Head of caudate nucleus (tissue), 42 donors: Measurements from ENCODE around the gene STMND1.
"Not testable (repeated sequence)": the region's sequence is repeated elsewhere in the genome, so short reads cannot be mapped to it uniquely, and the experiment has no call there.

ENCODE experiments used
- DNase-seq, 42 donors: peaks; one replicate each; pipeline versions ENCODE4 v3.0.0 to v3.0.0-alpha.2; 2020 to 2021; ENCODE audit warnings: mixed read lengths in 7 of 42
- intact Hi-C: fragments of 100-400 bp; cut with DNase I; formaldehyde crosslinking; loops from one replicate; pipeline ENCODE4 v1.15.0; 2022

Gene STMND1

DNA sequence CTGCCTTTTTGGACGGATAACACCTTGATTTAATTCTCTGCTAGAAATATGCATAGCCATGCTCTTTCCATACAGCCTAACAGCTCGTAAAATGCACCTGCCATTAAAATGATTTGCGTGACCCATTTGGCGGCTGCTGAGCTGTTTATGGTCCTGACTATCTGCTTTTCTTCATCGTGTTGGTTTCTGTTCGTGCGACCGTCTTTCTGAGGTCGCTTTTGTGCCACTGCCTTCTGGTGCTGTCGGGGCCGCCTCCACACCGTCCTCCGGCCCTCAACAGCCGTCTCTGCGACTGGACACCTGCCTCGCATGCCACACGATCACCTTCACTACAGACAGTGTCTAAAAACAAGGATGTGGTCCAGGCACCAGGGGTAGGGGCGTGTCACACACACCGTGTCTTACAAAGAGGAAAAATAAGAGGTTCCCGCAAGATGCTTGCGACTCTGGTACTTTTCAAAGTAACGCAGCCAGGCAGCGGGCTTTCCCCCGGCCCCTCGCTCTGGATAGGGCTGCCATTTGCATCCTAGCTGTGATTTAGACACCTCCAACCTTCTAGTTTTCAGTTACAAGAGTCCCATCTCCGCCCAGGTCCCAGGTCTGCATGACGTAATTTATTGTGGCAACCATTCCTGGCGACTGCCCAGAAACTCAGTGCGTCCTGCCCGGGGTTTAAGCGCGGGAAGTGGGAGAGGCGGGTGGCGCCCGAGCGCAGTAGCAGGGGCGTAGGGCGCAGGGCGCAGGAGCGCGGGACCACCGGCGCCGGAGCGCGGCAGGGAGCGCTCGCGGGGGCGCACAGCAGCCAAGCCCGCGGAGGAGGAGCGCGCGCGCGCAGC, at the start of gene STMND1:
STMND1 (plus strand) TSS at position 629 of the 836 bp plus-strand sequence. CDS start 208 bp downstream, outside the sequence.
- peak in 27 of 42 donors; percentile 12 to 57 (median 31) for DNase-seq
- intact Hi-C loops: loop anchor here (10.0 kb wide), 1 partner anchor 1183 kb away; no protein-coding TSS in a partner anchor

DNA sequence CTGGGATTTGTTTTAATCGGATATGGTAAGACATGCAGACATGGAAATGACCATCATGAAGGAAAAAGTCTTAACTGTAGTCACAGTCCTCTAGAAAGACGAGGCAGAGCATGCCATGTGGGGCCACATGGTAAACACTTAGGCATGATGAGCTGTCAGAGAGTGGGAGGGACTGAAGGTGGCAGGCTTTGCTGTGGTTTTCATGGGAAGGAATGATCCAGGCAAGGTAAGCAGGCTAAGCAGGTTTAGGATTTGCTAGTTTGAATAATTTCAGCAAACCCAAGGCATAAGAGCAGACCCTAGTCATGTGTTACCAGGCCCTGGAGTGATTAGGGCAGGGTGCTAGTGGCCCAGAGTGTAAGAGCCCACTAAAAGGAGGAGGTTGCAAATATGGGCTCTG, 47.2 kb upstream of the STMND1 start:
- intact Hi-C loops: no loop called here
- peak in 1 of 42 donors; percentile 8 for DNase-seq

DNA sequence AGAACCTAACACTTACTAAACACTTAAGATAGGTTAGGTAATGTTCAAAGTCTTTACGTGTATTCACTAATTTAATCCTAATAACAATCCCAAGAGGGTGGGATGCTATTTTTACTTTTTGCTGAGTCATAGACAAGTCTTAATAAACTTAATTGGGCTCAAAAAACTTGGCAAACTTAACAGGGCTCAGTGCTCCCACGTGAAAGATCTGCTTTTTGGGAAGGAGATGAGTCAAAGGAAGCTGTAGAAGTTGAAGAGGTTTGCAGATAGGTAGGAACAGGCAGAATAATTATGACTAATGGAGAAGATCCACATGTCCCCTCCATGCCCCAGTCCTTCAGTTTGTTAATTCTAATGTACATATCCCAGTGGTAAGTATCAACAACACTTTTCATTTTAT, 44.5 kb upstream of the STMND1 start:
- intact Hi-C loops: no loop called here
- peak in 24 of 42 donors; percentile 12 to 77 (median 36) for DNase-seq

DNA sequence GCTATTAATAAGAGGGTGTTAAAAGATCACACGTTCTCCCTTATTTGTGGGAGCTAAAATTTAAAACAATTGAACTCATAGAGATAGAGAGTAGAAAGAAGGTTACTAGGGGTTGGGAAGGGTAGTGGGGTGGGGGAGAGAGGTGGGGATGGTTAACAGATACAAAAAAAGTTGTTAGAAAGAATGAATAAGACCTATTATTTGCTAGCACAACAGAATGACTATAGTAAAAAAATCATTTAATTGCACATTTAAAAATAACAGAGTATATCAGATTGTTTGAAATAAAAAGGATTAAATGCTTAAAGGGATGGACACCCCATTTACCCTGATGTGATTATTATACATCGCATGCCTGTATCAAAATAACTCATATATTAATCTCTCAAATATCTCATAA, 43.3 kb upstream of the STMND1 start:
- DNase-seq: no peak
- intact Hi-C loops: no loop called here

DNA sequence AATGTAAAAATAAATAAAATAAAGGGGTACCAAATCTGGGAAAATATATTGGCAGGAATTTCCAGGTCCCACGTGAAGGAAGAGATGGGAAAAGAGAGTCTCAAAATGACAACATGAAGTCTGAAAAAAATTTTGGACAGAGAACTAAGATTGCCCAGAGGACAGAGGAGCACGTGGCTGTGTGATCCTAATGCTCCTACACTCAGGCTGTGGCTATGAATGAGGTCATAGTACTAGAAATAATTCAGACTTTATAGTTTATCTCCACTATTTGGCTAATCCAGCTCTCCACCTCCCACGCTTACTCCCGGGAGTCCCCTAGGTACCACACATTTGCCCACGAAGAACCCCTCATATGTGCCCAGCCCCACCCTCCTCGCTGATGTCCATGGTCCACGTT, 42.8 kb upstream of the STMND1 start:
- intact Hi-C loops: no loop called here
- DNase-seq: no peak

DNA sequence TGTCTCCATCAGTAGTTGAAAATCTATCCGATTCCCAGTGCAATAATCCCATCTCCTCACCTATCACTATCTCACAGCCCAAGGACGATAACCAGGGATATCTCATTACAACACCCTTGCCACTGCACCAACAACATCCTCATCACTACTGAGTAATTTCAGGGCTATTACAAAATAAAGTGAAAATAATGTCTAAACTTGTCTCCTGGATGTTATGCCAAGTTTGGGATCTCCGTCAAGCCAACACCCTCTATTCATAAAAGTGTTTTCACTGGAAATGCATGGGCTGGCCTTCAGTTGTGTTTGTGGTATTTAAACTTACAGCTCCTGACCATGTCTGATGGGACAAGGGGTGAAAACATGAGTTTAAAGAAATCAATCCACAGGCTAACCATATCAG, 42.0 kb upstream of the STMND1 start:
- intact Hi-C loops: no loop called here
- DNase-seq: no peak

DNA sequence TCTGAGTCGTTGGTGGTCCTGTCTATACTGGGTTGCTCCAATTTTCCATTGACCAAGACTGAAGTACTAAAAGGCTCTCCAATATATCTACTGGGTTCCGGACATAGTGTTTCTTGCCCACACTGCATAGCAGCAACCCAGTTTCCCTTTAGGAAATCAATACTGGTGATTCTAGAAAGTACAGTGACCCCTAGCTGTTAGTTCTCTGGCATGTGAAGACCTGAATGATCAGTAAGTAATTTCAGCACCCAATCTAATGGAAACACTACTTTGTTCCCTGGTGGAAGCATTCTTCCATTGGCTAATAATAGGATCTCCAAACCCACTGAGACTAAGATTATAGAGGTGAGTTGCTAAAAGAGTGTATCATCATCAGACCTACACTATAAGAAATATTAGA, 40.8 kb upstream of the STMND1 start:
- intact Hi-C loops: no loop called here
- DNase-seq: no peak

DNA sequence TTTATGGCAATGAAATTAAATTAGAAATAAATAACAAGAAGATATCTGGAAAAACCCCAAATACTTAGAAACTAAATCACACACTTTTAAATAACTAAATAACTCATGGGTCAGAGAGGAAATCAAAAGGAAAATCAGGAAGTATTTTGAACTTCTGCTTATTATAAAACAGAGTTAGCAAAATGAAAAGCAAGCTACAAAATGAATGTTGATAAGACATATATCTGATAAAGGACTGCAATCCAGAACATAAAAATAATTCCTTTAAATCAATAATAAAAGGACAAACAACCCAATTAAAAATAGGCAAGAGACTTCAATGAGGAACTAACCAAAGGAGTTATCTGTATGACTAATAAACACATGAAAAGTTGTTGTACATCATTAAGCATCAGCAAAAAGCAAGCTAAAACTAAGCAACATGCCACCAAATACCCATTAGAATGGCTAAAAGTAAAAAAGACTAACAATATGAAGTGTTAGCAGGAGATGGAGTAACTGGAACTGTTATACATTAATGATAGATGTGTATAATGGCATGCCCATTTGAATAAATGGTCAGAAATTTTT, 38.9 kb upstream of the STMND1 start:
- DNase-seq: no peak
- intact Hi-C loops: no loop called here

DNA sequence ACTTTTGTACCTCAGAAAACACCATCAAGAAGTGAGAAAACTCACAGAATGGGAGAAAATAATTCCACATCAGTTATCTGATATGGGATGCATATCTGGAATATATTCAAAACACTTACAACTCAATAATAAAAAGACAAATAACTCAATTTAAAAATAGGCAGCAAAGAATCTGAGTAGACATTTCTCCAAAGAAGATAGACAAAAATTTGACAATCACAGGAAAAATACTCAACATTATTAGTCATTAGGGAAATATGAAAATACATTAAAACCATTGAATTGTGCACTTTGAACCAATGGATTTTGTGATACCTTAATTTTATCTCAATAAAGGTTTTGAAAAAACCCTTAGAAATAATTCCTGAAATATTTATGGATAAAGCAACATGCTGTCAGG, 36.9 kb upstream of the STMND1 start:
- no peak for DNase-seq
- intact Hi-C loops: no loop called here

DNA sequence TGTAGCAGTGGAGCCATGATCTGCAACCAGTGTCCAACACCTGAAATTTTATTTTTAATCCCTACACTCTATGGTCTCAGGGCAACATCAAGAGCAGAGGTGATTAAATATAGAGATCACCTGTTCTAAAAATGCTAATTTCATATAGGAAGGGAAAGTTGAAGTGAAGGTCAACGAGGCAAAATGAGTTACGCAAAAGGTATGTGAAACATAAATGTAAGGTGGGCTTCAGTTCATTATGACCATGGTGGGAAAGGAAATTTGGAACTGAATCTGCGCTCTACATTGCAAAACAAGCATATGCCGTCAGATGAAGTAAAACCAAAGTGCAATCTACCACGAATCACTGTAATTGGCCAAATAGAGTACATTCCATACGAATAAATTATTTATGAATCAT, 35.2 kb upstream of the STMND1 start:
- no peak for DNase-seq
- intact Hi-C loops: no loop called here

DNA sequence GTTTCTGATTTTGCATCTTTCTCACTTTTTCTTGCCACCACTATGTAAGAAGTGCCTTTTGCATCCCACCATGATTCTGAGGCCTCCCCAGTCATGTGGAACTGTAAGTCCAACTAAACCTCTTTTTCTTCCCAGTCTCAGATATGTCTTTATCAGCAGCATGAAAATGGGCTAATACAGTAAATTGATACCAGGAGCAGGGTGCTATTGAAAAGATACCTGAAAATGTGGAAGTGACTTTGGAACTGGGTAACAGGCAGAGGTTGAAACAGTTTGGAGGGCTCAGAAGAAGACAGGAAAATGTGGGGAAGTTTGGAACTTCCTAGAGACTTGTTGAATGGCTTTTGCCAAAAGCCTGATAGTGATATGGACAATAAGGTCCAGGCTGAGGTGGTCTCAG, 32.9 kb upstream of the STMND1 start:
- intact Hi-C loops: not testable (repeated sequence)

DNA sequence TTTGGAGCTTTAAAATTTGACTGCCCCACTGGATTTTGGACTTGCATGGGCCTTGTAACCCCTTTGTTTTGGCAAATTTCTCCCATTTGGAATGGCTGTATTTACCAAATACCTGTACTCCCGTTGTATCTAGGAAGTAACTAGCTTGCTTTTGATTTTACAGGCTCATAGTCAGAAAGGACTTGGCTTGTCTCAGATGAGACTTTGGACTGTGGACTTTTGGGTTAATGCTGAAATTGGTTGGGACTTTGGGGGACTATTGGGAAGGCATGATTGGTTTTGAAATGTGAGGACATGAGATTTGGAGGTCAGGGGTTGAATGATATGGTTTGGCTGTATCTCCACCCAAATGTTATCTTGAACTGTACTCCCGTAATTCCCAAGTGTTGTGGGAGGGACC, 31.4 kb upstream of the STMND1 start:
- DNase-seq, intact Hi-C loops: not testable (repeated sequence)

More for the DNA sequence above, 32.9 kb upstream of the STMND1 start:
- not testable (repeated sequence) for DNase-seq

DNA sequence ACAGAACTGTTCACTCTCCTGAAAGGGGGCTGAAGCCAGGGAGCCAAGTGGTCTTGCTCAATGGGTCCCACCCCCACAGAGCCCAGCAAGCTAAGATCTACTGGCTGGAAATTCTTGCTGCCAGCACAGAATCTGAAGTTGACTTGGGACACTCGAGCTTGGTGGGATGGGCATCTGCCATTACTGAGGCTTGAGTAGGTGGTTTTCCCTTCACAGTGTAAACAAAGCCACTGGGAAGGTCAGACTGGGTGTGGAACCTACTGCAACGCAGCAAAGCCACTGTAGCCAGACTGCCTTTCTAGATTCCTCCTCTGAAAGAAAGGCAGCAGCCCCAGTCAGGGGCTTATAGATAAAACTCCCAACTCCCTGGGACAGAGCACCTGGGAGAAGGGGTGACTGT, 28.3 kb upstream of the STMND1 start:
- intact Hi-C loops, DNase-seq: not testable (repeated sequence)

DNA sequence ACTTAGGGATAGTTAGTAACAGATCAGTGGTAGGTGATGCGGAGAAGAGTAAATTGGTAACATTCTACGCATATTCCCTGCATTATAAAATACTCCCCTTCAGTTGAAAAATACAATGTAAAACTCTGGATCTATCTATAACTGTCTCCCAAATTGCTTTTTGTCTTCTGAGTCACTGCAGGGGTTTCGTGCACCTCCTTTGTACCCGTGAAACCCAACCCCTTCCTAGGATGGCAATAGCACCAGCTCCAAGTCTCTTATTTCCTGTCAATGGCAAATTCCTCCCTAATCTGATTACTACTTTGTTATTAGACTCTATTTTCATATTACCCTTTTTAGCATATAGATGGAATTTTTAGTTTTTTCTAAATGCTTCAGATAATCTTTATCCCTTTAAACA, 20.6 kb upstream of the STMND1 start:
- DNase-seq: peak in 3 of 42 donors; percentile 25 to 38 (median 32)
- intact Hi-C loops: loop anchor here (10.0 kb wide), 2 partner anchors 66 to 116 kb away; no protein-coding TSS in a partner anchor

DNA sequence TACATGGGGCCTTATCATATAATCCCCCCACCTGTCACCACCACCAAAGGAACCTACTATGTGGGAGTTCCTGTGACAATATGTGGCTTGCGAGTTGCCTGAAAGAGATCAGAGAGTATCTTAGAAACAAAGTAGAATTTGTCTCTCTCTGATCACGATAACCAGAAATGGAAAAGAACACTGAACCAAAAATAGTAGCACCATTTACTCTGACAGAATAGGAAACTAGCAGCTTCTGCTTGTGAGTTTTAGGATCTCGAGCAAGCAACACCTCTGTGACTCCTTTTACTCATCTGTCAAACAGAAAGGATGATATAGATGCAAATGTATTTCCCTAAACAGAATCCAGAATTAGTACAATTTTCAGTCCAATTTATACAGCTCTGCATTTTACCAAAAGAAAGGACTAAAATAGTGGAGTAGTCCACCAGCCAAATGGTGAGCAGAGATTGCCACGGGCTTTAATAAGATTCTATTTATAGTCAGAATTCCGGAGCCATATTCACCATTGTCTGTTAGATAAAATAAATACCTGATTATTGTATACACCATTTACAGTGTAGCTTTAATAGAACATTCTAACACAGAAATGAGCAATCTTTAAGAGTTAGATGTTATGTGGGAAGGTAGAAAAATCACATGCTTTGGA, 19.9 kb upstream of the STMND1 start:
- peak in 1 of 42 donors; percentile 37 for DNase-seq
- intact Hi-C loops: loop anchor here (10.0 kb wide), 2 partner anchors 67 to 117 kb away; no protein-coding TSS in a partner anchor

DNA sequence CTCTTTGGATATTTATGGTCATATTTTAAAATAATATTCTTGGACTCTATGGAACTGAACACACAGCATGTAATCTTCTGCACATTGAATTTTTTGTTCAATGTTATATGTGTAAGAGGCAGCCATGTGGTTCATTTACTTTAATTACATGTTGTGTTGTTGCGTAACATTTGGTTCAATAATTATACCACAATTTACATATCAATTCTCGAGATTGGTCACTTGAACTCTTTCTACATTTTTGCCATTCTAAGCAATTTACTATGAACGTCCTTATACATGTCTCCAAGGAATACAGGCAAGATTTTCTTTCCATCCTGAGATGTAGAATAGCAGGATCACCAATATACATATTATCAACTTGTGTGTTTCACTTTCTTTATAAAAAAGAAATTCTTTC, 18.5 kb upstream of the STMND1 start:
- intact Hi-C loops: loop anchor here (10.0 kb wide), 2 partner anchors 69 to 119 kb away; no protein-coding TSS in a partner anchor
- DNase-seq: no peak

DNA sequence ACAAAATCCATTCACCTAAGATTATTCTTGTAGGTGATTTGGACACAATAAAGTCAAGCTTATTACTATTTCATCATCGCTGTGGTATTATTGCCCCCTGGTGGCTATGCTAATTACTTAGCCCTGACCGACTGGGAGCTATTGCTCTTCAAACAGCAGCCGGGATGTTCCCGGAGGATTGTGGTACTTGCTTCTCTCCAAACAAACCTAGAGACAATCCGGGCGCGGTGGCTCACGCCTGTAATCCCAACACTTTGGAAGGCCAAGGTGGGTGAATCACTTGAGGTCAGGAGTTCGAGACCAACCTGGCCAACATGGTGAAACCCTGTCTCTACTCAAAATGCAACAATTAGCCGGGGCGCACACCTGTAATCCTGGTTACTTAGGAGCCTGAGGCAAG, 15.4 kb upstream of the STMND1 start:
- intact Hi-C loops: loop anchor here (10.0 kb wide), 2 partner anchors 72 to 122 kb away; no protein-coding TSS in a partner anchor
- peak in 40 of 42 donors; percentile 24 to 89 (median 68) for DNase-seq

DNA sequence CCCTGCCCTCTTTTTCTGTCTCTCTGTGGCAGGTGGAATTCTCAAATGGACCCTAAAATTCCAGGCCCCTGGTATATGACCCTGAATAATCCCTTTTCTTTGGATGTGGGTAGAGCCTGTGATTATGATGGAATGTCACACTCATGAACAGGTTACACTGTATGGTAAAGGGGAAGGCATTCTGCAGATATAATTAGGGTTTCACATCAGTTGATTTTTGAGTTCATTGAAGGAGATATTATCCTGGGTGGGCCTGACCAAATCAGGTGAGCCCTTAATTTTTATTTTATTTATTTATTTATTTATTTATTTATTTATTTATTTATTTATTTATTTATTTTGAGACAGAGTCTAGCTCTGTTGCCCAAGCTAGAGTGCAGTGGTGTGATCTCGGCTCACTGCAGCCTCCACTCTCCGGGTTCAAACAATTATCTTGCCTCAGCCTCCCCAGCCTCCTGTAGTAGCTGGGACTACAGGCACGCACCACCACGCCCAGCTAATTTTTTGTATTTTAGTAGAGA, 13.7 kb upstream of the STMND1 start:
- DNase-seq: no peak
- intact Hi-C loops: loop anchor here (10.0 kb wide), 2 partner anchors 73 to 123 kb away; no protein-coding TSS in a partner anchor

DNA sequence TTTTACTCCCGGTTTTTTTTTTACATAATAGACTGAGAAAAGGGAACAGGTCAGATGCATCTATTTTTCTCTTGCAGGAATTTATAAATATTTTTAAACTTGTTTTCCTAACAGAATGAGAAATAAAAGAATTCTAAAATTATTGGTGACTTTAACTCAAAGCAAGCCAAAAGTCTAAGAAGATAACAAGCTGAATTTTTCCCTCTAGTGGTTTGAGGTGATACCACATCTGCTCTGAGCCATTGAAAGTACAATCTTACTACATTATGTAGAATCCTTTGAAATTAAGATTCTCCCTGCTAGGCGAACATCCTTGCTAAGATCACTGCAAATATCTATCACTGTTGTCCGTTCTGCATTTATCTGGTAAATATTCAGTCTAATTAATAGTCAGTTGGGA, 10.7 kb upstream of the STMND1 start:
- intact Hi-C loops: no loop called here
- DNase-seq: no peak
